Neuronal stem cell (in vitro differentiated cells): Measurements from ENCODE around the gene RXFP1.

Source experiments
- DNase-seq: peaks from one replicate; pipeline ENCODE4 v3.0.0-alpha.2; 2013; ENCODE audit warnings: low spot score
- H2AFZ ChIP-seq: one replicate; pipeline ENCODE4 v1.6.1; 2013; ENCODE audit warnings: mild to moderate bottlenecking, low read length, inconsistent platforms
- H2AK5ac ChIP-seq: 2 replicates; pipeline ENCODE4 v1.6.1; 2013; ENCODE audit warnings: low read depth, mild to moderate bottlenecking, inconsistent platforms, low read length, moderate library complexity, mixed read lengths
- H2BK120ac ChIP-seq: 2 replicates; pipeline ENCODE4 v1.6.1; 2013; ENCODE audit warnings: low read depth, mild to moderate bottlenecking, inconsistent platforms, low read length, moderate library complexity, mixed read lengths
- H2BK12ac ChIP-seq: one replicate; pipeline ENCODE4 v1.6.1; 2013; ENCODE audit warnings: low read length, inconsistent platforms
- H2BK15ac ChIP-seq: 2 replicates; pipeline ENCODE4 v1.6.1; 2013; ENCODE audit warnings: mild to moderate bottlenecking, low read length, inconsistent platforms, mixed read lengths
- H2BK5ac ChIP-seq: one replicate; pipeline ENCODE4 v1.6.1; 2013; ENCODE audit warnings: inconsistent platforms, mild to moderate bottlenecking, low read length, moderate library complexity
- H3K14ac ChIP-seq: one replicate; pipeline ENCODE4 v1.6.1; 2013; ENCODE audit warnings: low read length, inconsistent platforms
- H3K18ac ChIP-seq: 2 replicates; pipeline ENCODE4 v1.6.1; 2013; ENCODE audit warnings: low read length, inconsistent platforms
- H3K23ac ChIP-seq: 2 replicates; pipeline ENCODE4 v1.6.1; 2013; ENCODE audit warnings: low read depth, mild to moderate bottlenecking, mixed read lengths, low read length, inconsistent platforms; ENCODE audit not compliant: poor library complexity
- H3K27ac ChIP-seq: replicated peaks from 3 replicates; pipeline ENCODE4 v1.5.1; 2013; ENCODE audit warnings: low read length, inconsistent platforms
- H3K27me3 ChIP-seq, 3 experiments: 2 replicates each; pipeline ENCODE4 v1.6.1; 2013; ENCODE audit warnings: low read length in 3 of 3, mild to moderate bottlenecking in 2 of 3, inconsistent platforms in 1 of 3, low read depth in 1 of 3, mixed read lengths in 1 of 3, moderate library complexity in 1 of 3; ENCODE audit not compliant: control insufficient read depth in 3 of 3, insufficient read depth in 3 of 3
- H3K36me3 ChIP-seq, 2 donors: replicated peaks in 1 of 2; 2 replicates each; pipeline ENCODE4 v1.6.1; 2013; ENCODE audit warnings: low read length in 2 of 2; ENCODE audit not compliant: control insufficient read depth in 2 of 2, insufficient read depth in 2 of 2
- H3K4ac ChIP-seq: 2 replicates; pipeline ENCODE4 v1.6.1; 2013; ENCODE audit warnings: inconsistent platforms, mild to moderate bottlenecking, low read length, moderate library complexity
- H3K4me1 ChIP-seq, 2 donors: 1 replicate in 1 of 2; 2 replicates in 1 of 2; pipeline ENCODE4 v1.6.1; 2013; ENCODE audit warnings: low read length in 2 of 2, low read depth in 1 of 2; ENCODE audit not compliant: control insufficient read depth in 2 of 2, insufficient read depth in 1 of 2
- H3K4me2 ChIP-seq: one replicate; pipeline ENCODE4 v1.6.1; 2013; ENCODE audit warnings: mild to moderate bottlenecking, low read length, inconsistent platforms; ENCODE audit not compliant: insufficient read depth, poor library complexity, severe bottlenecking
- H3K4me3 ChIP-seq, 2 donors: 2 replicates each; pipeline ENCODE4 v1.5.1; 2013; ENCODE audit warnings: low read length in 2 of 2, mild to moderate bottlenecking in 2 of 2, inconsistent platforms in 1 of 2, moderate library complexity in 1 of 2
- H3K79me1 ChIP-seq: one replicate; pipeline ENCODE4 v1.6.1; 2013; ENCODE audit warnings: low read depth, mild to moderate bottlenecking, inconsistent platforms, low read length, moderate library complexity
- H3K9ac ChIP-seq: one replicate; pipeline ENCODE4 v1.6.1; 2013; ENCODE audit warnings: mild to moderate bottlenecking, low read depth, low read length, inconsistent platforms; ENCODE audit not compliant: poor library complexity
- H3K9me3 ChIP-seq, 2 donors: replicated peaks in 1 of 2; 2 replicates each; pipeline versions ENCODE3 to v1.6.1; 2013; ENCODE audit warnings: low read length in 2 of 2, mild to moderate bottlenecking in 2 of 2, inconsistent platforms in 1 of 2, low read depth in 1 of 2, mixed read lengths in 1 of 2, moderate library complexity in 1 of 2; ENCODE audit not compliant: control insufficient read depth in 2 of 2, insufficient read depth in 1 of 2
- H4K8ac ChIP-seq: one replicate; pipeline ENCODE4 v1.6.1; 2013; ENCODE audit warnings: low read depth, mild to moderate bottlenecking, inconsistent platforms, low read length, moderate library complexity
- H4K91ac ChIP-seq: one replicate; pipeline ENCODE4 v1.6.1; 2013; ENCODE audit warnings: low read length, low read depth, mild to moderate bottlenecking, inconsistent platforms; ENCODE audit not compliant: poor library complexity
- WGBS, 2 donors: extraction: QIAGEN DNeasy Blood & Tissue Kit; methylation state at CpG; one replicate each; pipeline ENCODE4 v1.1.7; 2013; ENCODE audit warnings: missing lambda C conversion rate in 2 of 2, mixed read lengths in 1 of 2; ENCODE audit not compliant: insufficient read length in 2 of 2, insufficient replicate concordance in 1 of 2; ENCODE audit errors: extremely low coverage in 2 of 2; 5-methylcytosine and 5-hydroxymethylcytosine counted together

The RXFP1 gene

GRCh38 chr4:158530381-158530780 is 8.7 kb downstream of the RXFP1 start:
- Histone ChIP-seq H3K4me1 (no peaks in the 10 kb centered on the region), H3K27me3 (no peaks in the 10 kb centered on the region), H2AK5ac (no peak overlapping the region), H2BK12ac (no peak overlapping the region), H3K14ac (no peak overlapping the region), H3K4me3 (no peak overlapping the region), H2BK15ac (no peak overlapping the region), H3K27ac (no peak overlapping the region), H2BK120ac (no peak overlapping the region), H3K4me2 (no peak overlapping the region), H4K8ac (no peak overlapping the region), H2AFZ (no peak overlapping the region), H3K9ac (no peak overlapping the region), H3K79me1 (no peaks in the 10 kb centered on the region), H3K4ac (no peak overlapping the region), H3K9me3 (no peaks in the 10 kb centered on the region), H3K18ac (no peak overlapping the region), H3K23ac (no peak overlapping the region), H2BK5ac (no peak overlapping the region), H4K91ac (no peak overlapping the region), H3K36me3 (no peaks in the 10 kb centered on the region)
- no CpG with 5 or more reads among the region's 2 CpGs for WGBS, 2 donors
- no peak for DNase-seq

DNA sequence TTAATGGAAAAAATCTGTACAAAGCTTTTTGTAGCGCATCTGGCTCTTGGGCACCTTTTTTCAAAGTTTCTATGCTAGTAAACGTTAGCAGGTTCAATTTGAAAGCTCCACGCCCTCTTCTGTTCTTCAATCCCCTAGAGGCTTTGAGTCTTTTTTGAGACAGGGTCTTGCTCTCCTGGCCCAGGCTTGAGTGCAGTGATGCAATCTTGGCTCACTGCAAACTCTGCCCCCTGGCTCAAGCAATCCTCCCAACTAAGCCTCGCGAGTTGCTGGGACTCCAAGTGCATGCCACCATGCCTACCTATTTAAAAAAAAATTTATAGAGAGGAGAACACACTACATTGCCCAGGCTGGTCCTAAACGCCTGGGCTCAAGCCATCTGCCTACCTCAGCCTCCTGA is 9.2 kb downstream of the RXFP1 start:
- no peak overlapping the region for H3K27ac ChIP-seq
- no CpG with 5 or more reads among the region's 6 CpGs for WGBS, 2 donors

DNA sequence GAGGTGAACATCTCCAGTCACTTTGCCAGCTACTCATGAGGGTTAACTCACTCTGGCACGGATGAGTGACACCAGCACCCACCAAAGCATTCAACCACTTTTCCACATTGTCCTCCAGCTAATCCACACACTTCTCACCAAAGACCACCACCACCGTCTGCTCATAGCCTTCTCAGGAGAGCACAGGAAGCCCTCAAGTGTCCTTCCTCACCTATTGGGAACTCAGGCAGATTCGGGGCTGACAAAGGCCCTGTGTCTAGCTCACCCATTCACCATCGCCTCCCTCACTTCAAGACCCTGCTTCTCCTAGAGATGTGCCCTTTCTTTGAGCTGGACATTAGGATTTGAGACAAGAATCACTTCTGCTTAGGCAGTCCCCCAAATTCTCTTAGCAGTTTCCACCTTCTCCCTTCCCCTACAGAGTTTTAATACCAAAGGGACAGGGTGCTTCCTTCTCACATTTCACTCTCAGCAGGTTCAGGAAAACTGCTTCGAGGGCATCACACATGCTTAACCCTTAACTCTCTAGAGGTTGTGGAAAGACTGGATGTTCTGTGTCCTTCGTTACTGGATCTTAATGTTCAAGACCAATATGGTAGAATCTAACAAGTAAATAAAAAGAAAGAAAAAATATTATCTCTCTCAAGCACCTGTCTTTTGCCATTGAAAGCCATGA is 11.0 kb downstream of the RXFP1 start:
- no peak overlapping the region for H3K4me3 ChIP-seq
- no peaks in the 10 kb centered on the region for H3K9me3 ChIP-seq
- WGBS, 2 donors = no CpG with 5 or more reads among the region's 6 CpGs

More for the DNA sequence above, 9.2 kb downstream of the RXFP1 start:
- no peak overlapping the region for H2AK5ac ChIP-seq
- no peaks in the 10 kb centered on the region for H3K27me3 ChIP-seq
- H2BK15ac ChIP-seq = no peak overlapping the region
- no peak overlapping the region for H3K4ac ChIP-seq
- no peak overlapping the region for H2BK120ac ChIP-seq
- no peak overlapping the region for H3K9ac ChIP-seq
- no peaks in the 10 kb centered on the region for H3K79me1 ChIP-seq
- H4K91ac ChIP-seq = no peak overlapping the region
- H2AFZ ChIP-seq = no peak overlapping the region
- no peak overlapping the region for H4K8ac ChIP-seq
- H3K36me3 ChIP-seq = no peaks in the 10 kb centered on the region
- no peak overlapping the region for H3K14ac ChIP-seq
- H3K4me3 ChIP-seq = no peak overlapping the region
- no peak overlapping the region for H3K23ac ChIP-seq
- H2BK5ac ChIP-seq = no peak overlapping the region
- no peak overlapping the region for H3K4me2 ChIP-seq
- no peak for DNase-seq
- no peaks in the 10 kb centered on the region for H3K9me3 ChIP-seq
- H3K4me1 ChIP-seq = no peaks in the 10 kb centered on the region
- no peak overlapping the region for H2BK12ac ChIP-seq
- no peak overlapping the region for H3K18ac ChIP-seq

GRCh38 chr4:158534727-158535126 is 13.0 kb downstream of the RXFP1 start:
- no peak overlapping the region for H3K27ac ChIP-seq
- no peak overlapping the region for H4K8ac ChIP-seq
- H2AFZ ChIP-seq = no peak overlapping the region
- no peaks in the 10 kb centered on the region for H3K4me1 ChIP-seq
- H3K4ac ChIP-seq = no peak overlapping the region
- H3K79me1 ChIP-seq = no peaks in the 10 kb centered on the region
- H2BK120ac ChIP-seq = no peak overlapping the region
- no peak for DNase-seq
- H3K9me3 ChIP-seq = no peaks in the 10 kb centered on the region
- H2BK15ac ChIP-seq = no peak overlapping the region
- no peak overlapping the region for H2BK12ac ChIP-seq
- H2BK5ac ChIP-seq = no peak overlapping the region
- no peak overlapping the region for H2AK5ac ChIP-seq
- no peak overlapping the region for H3K9ac ChIP-seq
- H3K27me3 ChIP-seq = no peaks in the 10 kb centered on the region
- H3K36me3 ChIP-seq = no peaks in the 10 kb centered on the region
- H4K91ac ChIP-seq = no peak overlapping the region
- H3K23ac ChIP-seq = no peak overlapping the region
- H3K14ac ChIP-seq = no peak overlapping the region
- H3K4me3 ChIP-seq = no peak overlapping the region
- H3K18ac ChIP-seq = no peak overlapping the region
- WGBS, 2 donors = no CpG with 5 or more reads among the region's 3 CpGs
- H3K4me2 ChIP-seq = no peak overlapping the region

More for the DNA sequence above, 11.0 kb downstream of the RXFP1 start:
- H2BK15ac ChIP-seq = no peak overlapping the region
- no peaks in the 10 kb centered on the region for H3K4me1 ChIP-seq
- no peak overlapping the region for H3K23ac ChIP-seq
- H3K27me3 ChIP-seq = no peaks in the 10 kb centered on the region
- no peak overlapping the region for H3K14ac ChIP-seq
- no peak for DNase-seq
- no peak overlapping the region for H4K91ac ChIP-seq
- no peak overlapping the region for H3K18ac ChIP-seq
- H3K4me2 ChIP-seq = no peak overlapping the region
- no peak overlapping the region for H3K27ac ChIP-seq
- no peak overlapping the region for H2AK5ac ChIP-seq
- H3K9ac ChIP-seq = no peak overlapping the region
- no peak overlapping the region for H4K8ac ChIP-seq
- no peaks in the 10 kb centered on the region for H3K79me1 ChIP-seq
- no peak overlapping the region for H2BK120ac ChIP-seq
- no peak overlapping the region for H2BK5ac ChIP-seq
- H3K4ac ChIP-seq = no peak overlapping the region
- H3K36me3 ChIP-seq = no peaks in the 10 kb centered on the region
- no peak overlapping the region for H2AFZ ChIP-seq
- H2BK12ac ChIP-seq = no peak overlapping the region
